CD8-positive, alpha-beta memory T cell (primary cell): ENCODE results near the gene SLC22A17. TPM values are rescaled to one million over a fixed set of nuclear protein-coding genes. Genes with fewer than 3 reads are reported as not detected.

Experiments used
- CTCF ChIA-PET: fragments of 350-600 bp; sonication (Branson Sonifier 250); formaldehyde crosslinking; loops from one replicate; lab custom pipeline; 2021; ENCODE audit warnings: antibody characterized with exemption; lab: Charles Lee
- POLR2A ChIA-PET: fragments of 350-600 bp; sonication (Branson Sonifier 250); formaldehyde crosslinking; loops from one replicate; lab custom pipeline; 2021; ENCODE audit warnings: antibody characterized with exemption; lab: Charles Lee
- DNase-seq, 5 donors: peaks; one replicate each; pipeline versions ENCODE4 v3.0.0 to v3.0.0-alpha.2; 2020 to 2022; ENCODE audit warnings: mixed read lengths in 1 of 5
- H3K27ac ChIP-seq: one replicate; pipeline ENCODE4 v1.7.0; 2013; ENCODE audit warnings: low read depth, mild to moderate bottlenecking, low read length, moderate library complexity
- H3K27me3 ChIP-seq: 2 replicates; pipeline ENCODE4 v1.7.0; 2013; ENCODE audit warnings: low read length, mild to moderate bottlenecking; ENCODE audit not compliant: insufficient read depth, poor library complexity, severe bottlenecking
- H3K36me3 ChIP-seq: 2 replicates; pipeline ENCODE4 v1.7.0; 2013; ENCODE audit warnings: mild to moderate bottlenecking, low read length, moderate library complexity; ENCODE audit not compliant: insufficient read depth
- H3K4me1 ChIP-seq: 2 replicates; pipeline ENCODE4 v1.7.0; 2013; ENCODE audit warnings: mild to moderate bottlenecking, low read length, moderate library complexity; ENCODE audit not compliant: insufficient read depth
- H3K4me3 ChIP-seq: 2 replicates; pipeline ENCODE4 v1.7.0; 2013; ENCODE audit warnings: mild to moderate bottlenecking, low read length
- H3K9me3 ChIP-seq: 2 replicates; pipeline ENCODE4 v1.7.0; 2013; ENCODE audit warnings: mild to moderate bottlenecking, low read length
- H3K27ac Mint-ChIP-seq, 8 donors: one replicate each; pipeline ENCODE4 v1.8.0; 2020 to 2021; ENCODE audit warnings: mixed read lengths in 8 of 8, mild to moderate bottlenecking in 6 of 8, inconsistent platforms in 3 of 8, moderate library complexity in 3 of 8
- H3K27me3 Mint-ChIP-seq, 2 donors: one replicate each; pipeline ENCODE4 v1.8.0; 2020 to 2021; ENCODE audit warnings: mixed read lengths in 2 of 2, mild to moderate bottlenecking in 1 of 2, moderate library complexity in 1 of 2
- H3K36me3 Mint-ChIP-seq, 3 donors: one replicate each; pipeline ENCODE4 v1.8.0; 2020 to 2021; ENCODE audit warnings: mixed read lengths in 3 of 3, inconsistent platforms in 1 of 3, mild to moderate bottlenecking in 1 of 3
- H3K4me1 Mint-ChIP-seq, 3 donors: one replicate each; pipeline ENCODE4 v1.8.0; 2020 to 2021; ENCODE audit warnings: mixed read lengths in 3 of 3, inconsistent platforms in 1 of 3, mild to moderate bottlenecking in 1 of 3
- H3K4me3 Mint-ChIP-seq, 7 donors: one replicate each; pipeline ENCODE4 v1.8.0; 2020 to 2021; ENCODE audit warnings: mixed read lengths in 7 of 7, mild to moderate bottlenecking in 6 of 7, moderate library complexity in 4 of 7, inconsistent platforms in 2 of 7
- H3K9me3 Mint-ChIP-seq, 5 donors: one replicate each; pipeline ENCODE4 v1.8.0; 2020 to 2022; ENCODE audit warnings: mixed read lengths in 5 of 5, mild to moderate bottlenecking in 3 of 5, moderate library complexity in 2 of 5, inconsistent platforms in 1 of 5
- polyA plus RNA-seq: library from polyadenylated mRNA; unstranded; fragments of 300-500 nt; fragmentation: Illumina TruSeq; gene quantifications from one replicate; pipeline ENCODE4 v1.2.3, GENCODE V29; 2021
- total RNA-seq, 2 experiments: library from RNA; stranded (reverse); gene quantifications; one replicate each; pipeline ENCODE4 v1.2.3, GENCODE V29; 2021

The SLC22A17 gene
- total and polyA plus RNA-seq, 3 experiments from 2014 or later, result 1.6 to 2.8 (median 2.6) TPM

DNA sequence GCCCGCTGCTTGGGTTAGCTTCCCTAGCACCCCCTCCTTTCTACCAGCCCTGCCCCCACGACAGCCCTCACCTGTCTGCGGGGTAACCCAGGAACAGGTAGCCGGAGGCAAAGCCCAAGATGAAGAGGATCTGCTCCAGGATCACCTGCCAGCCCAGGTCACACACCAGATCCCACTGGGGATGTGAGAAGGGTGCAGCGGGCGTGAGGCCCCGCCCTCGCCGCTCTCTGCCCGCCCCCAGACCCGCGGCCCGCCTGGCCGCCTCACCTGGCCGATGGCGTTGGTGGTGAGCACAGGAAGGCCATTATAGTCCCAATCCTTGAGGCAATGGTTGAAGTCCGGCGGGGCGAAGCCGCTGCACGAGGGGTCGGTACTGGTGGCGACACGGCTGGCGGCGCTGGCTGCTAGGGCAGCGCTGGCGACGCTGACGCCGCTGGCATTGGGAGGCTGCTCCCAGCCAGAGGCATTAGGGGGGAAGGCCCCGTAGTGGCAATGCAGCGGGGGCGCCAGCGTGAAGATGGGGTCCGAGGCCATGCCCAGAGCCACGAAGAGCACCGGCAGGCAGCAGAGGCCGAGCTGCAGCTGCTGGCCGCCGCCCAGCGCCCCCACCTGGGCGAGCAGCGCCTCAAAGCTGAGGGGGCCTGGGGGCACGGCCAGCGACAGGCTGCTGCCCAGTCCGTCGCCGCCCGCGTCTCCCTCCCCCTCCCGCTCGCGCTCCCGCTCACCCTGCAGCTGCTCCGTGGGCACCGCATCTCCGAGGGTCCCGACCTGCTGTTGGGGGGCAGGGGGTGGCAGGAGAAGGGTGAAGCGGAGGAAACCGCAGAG lies 794 bp downstream of the SLC22A17 start:
- H3K27ac ChIP-seq, result no peak overlapping the region
- peak in 1 of 5 donors; percentile 6 for DNase-seq
- Mint-ChIP-seq H3K27ac (no peak overlapping the region), H3K36me3 (peaks cover 0 to 2% (median 0%) of the 10 kb centered on the region in 3 donors), H3K4me1 (peaks cover 10 to 21% (median 17%) of the 10 kb centered on the region in 3 donors), H3K27me3 (peaks cover 45 to 63% of the 10 kb centered on the region in 2 donors), H3K9me3 (peaks cover 0 to 1% (median 0%) of the 10 kb centered on the region in 5 donors), H3K4me3 (peak overlapping the region; percentile 36 to 76 (median 67))
- no peaks in the 10 kb centered on the region for H3K9me3 ChIP-seq
- POLR2A ChIA-PET, result interaction anchor here (1.2 kb wide), 1 partner anchor 31 kb away, joined by 4 read pairs; no protein-coding TSS in a partner anchor
- peaks cover 4% of the 10 kb centered on the region for H3K4me1 ChIP-seq
- CTCF ChIA-PET, result interaction anchor here (1.9 kb wide), 1 partner anchor 28 kb away, joined by 6 read pairs; no protein-coding TSS in a partner anchor
- H3K36me3 ChIP-seq, result no peaks in the 10 kb centered on the region
- peak overlapping the region; percentile 44 for H3K4me3 ChIP-seq
- no peaks in the 10 kb centered on the region for H3K27me3 ChIP-seq

DNA sequence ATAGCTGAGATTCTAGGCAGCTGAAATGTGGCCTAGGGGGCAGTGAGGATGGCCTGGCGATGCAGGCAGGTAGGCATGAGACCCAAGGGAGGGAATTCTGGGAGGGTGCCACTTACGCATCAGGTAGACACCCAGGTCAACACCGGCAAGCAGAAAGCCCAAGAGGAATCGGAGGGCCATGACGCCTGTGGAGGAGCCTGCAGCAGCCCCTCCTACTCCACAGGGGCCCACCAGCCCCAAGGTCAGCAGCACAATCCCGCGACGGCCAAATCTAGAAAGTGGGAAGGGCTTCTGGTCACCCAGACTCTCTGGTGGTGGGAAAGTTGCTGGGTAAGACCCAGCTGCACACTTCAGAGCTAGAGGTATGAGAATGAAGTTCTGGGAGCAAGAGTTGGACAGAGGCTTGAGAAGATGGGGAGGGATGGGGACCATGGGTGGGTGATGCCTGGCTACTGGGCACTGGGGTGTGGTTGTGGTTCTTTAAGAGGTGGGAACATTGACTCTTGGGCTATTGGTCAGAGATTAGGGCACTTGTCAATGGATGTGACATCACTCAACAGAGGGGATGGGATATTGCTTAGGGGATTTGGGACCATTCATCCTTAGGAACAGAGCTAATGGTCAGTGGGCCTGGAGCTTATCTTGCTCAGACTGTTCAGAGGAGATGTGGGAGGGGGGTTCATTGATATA lies 3.4 kb downstream of the SLC22A17 start:
- H3K4me1 Mint-ChIP-seq, result peaks cover 10 to 21% (median 17%) of the 10 kb centered on the region in 3 donors
- no peak for DNase-seq
- peaks cover 32 to 42% of the 10 kb centered on the region in 2 donors for H3K27me3 Mint-ChIP-seq
- H3K27ac ChIP-seq, result no peak overlapping the region
- H3K9me3 ChIP-seq, result no peaks in the 10 kb centered on the region
- H3K36me3 Mint-ChIP-seq, result peaks cover 0 to 2% (median 0%) of the 10 kb centered on the region in 3 donors
- no peaks in the 10 kb centered on the region for H3K27me3 ChIP-seq
- peaks cover 4% of the 10 kb centered on the region for H3K4me1 ChIP-seq
- peak overlapping the region in 1 of 8 donors; percentile 85 for H3K27ac Mint-ChIP-seq
- peak overlapping the region in 2 of 7 donors; percentile 7 to 56 for H3K4me3 Mint-ChIP-seq
- CTCF ChIA-PET, result no interaction called here
- no peak overlapping the region for H3K4me3 ChIP-seq
- POLR2A ChIA-PET, result no interaction called here
- peaks cover 0 to 1% (median 0%) of the 10 kb centered on the region in 5 donors for H3K9me3 Mint-ChIP-seq
- H3K36me3 ChIP-seq, result no peaks in the 10 kb centered on the region

DNA sequence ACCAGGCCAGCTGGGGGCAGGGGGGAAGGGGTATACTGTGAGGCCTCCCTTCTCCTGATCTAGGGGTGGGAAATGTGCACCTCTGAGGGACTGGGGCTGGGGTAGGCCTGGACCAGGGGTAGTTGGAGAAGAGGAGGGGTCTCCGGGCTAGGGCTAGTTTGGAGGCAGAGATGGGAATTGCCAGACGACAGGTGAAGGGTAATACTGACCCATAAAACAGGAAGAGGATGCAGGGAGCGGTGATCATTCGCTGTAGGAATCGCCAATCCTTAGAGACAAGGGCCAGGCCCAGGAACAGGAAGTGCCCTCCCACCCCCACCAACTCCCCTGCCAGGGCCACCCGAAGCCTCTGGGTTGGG lies 4.4 kb downstream of the SLC22A17 start:
- H3K36me3 ChIP-seq, result no peaks in the 10 kb centered on the region
- DNase-seq, result no peak
- H3K9me3 ChIP-seq, result no peaks in the 10 kb centered on the region
- POLR2A ChIA-PET, result no interaction called here
- H3K4me3 Mint-ChIP-seq, result no peak overlapping the region
- peaks cover 4% of the 10 kb centered on the region for H3K4me1 ChIP-seq
- H3K9me3 Mint-ChIP-seq, result peaks cover 0 to under 1% (median 0%) of the 10 kb centered on the region in 5 donors
- CTCF ChIA-PET, result no interaction called here
- no peak overlapping the region for H3K4me3 ChIP-seq
- peaks cover 0 to under 1% (median 0%) of the 10 kb centered on the region in 3 donors for H3K36me3 Mint-ChIP-seq
- no peak overlapping the region for H3K27ac ChIP-seq
- peaks cover 22 to 35% of the 10 kb centered on the region in 2 donors for H3K27me3 Mint-ChIP-seq
- no peaks in the 10 kb centered on the region for H3K27me3 ChIP-seq
- H3K4me1 Mint-ChIP-seq, result peaks cover 9 to 14% (median 10%) of the 10 kb centered on the region in 3 donors
- no peak overlapping the region for H3K27ac Mint-ChIP-seq

DNA sequence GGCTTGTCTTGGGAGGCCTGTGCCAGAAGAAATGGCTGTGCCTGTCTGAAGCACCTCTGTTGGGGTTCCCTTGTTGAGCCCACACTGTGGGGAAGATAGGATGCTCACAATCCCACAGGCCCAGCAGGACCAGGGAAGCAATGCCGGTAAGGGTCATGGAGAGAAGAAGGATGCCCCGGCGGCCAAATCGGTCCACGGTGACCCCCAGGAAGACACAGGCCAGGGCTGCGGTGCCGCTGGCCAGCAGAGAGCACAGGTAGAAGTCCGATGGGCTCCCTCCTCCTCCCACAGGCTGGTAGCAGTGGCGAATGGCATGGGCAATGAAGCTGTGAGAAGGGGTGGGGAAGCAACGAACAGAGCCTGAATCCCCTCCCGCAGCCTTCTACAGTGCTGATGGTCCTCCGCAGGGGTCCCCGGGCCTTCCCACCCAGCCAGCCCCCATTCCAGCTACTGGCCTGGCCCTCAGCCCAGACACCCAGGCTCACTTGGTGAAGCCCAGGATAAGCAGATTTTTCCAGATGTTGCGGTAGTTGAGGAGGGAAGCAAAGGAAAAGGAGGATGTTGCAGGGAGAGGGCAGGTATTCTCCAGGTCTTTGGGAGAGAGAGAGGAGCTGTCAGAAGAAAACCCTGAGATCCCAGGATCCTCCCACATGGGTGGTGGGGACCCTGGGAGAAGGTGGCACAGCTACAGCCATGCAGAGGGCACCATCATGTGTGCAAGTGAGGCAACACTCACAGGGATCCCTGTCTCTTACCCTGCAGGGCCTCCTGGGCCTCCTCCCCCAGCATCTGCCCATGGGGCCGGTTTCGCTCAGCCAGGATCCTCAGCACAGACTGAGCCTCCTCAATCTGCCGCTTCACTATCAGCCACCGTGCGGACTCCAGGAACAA lies 5.0 kb downstream of the SLC22A17 start:
- ChIA-PET POLR2A (no interaction called here), CTCF (no interaction called here)
- Mint-ChIP-seq H3K9me3 (no peaks in the 10 kb centered on the region), H3K4me3 (no peak overlapping the region), H3K27ac (no peak overlapping the region), H3K4me1 (peaks cover 4 to 8% (median 5%) of the 10 kb centered on the region in 3 donors), H3K36me3 (no peaks in the 10 kb centered on the region), H3K27me3 (peaks cover 16 to 35% of the 10 kb centered on the region in 2 donors)
- Histone ChIP-seq H3K27ac (no peak overlapping the region), H3K36me3 (no peaks in the 10 kb centered on the region), H3K4me1 (peaks cover 4% of the 10 kb centered on the region), H3K9me3 (no peaks in the 10 kb centered on the region), H3K4me3 (no peak overlapping the region), H3K27me3 (no peaks in the 10 kb centered on the region)
- DNase-seq, result no peak

DNA sequence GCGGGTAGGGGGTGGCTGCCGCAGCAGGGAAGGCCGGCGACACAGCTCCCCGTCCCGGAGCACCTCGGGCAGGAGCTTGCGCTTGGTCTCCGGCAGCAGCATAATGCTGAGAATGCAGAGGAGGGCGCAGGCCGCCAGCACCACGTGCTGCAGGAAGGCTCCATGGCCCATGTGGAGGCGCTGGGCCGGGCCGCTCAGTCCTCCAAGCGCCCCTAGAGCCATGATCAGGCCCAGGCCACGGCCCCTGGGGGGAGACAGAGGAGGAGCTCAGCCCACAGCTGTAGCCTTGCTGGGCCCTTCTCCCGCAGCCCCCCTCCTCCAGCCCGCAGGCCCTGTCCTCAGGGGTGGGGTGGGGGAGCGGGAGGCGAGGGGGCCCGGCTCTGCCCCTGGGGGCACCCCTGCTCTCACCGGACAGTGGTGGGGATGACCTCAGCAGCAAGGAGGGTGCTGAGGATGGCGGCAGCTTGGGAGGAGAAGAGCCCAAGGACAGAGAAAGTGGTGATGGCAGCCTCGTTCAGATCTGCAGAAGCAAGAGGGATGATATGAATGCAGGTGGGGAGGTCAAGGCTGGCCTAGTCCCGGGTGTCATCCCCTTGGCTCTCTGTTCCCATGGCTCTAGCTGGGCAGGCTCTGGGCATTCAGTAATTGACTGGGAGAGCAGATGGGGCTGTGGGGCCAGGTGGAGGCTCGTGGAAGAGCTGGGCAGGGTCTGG lies 5.8 kb downstream of the SLC22A17 start:
- Mint-ChIP-seq H3K27ac (no peak overlapping the region), H3K27me3 (peaks cover 16 to 42% of the 10 kb centered on the region in 2 donors), H3K9me3 (no peaks in the 10 kb centered on the region), H3K4me3 (no peak overlapping the region), H3K36me3 (no peaks in the 10 kb centered on the region), H3K4me1 (peaks cover 4 to 7% (median 5%) of the 10 kb centered on the region in 3 donors)
- Histone ChIP-seq H3K27ac (no peak overlapping the region), H3K36me3 (no peaks in the 10 kb centered on the region), H3K9me3 (no peaks in the 10 kb centered on the region), H3K4me3 (no peak overlapping the region), H3K4me1 (peaks cover 3% of the 10 kb centered on the region), H3K27me3 (no peaks in the 10 kb centered on the region)
- DNase-seq, result no peak
- ChIA-PET CTCF (no interaction called here), POLR2A (no interaction called here)

DNA sequence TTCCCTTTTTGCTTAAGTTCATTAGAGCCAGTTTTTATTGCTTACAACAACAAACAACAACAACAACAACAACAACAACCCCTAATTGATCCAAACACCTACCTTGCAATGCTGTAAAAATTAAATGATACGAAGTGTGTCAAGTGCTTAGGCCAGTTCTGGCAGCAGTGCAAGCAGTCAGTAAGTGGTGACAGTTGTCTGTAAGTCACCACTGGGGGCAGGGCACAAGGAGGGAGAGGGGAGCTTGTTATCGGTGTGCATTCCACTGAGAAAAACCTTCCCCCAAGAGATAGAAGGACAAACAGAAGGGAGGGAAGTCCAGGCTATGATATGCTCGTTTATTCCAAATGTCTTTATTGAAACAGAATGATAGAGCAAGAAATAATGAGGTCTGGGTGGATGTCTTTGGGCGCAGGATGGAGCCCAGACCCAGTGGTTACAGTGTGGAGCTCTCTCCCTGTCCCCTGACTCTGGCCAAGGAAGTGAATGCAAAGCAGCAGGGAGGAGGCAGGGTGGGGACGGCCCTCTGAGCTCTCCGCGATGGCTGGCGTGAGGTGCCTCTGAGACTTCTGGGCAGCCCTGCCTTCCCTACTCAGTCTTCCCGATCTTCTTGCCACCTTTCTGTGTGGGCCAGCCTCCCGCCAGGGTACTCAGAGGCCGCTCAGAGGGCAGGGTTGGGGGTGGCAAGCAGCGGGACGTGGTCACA lies 6.5 kb downstream of the SLC22A17 start:
- no peaks in the 10 kb centered on the region for H3K9me3 Mint-ChIP-seq
- H3K27ac Mint-ChIP-seq, result no peak overlapping the region
- peaks cover 11 to 40% of the 10 kb centered on the region in 2 donors for H3K27me3 Mint-ChIP-seq
- Histone ChIP-seq H3K4me3 (no peak overlapping the region), H3K9me3 (no peaks in the 10 kb centered on the region), H3K27ac (no peak overlapping the region), H3K4me1 (no peaks in the 10 kb centered on the region), H3K36me3 (no peaks in the 10 kb centered on the region), H3K27me3 (no peaks in the 10 kb centered on the region)
- ChIA-PET CTCF (interaction anchor here (1.1 kb wide), 1 partner anchor 34 kb away, joined by 4 read pairs; no protein-coding TSS in a partner anchor), POLR2A (no interaction called here)
- H3K4me1 Mint-ChIP-seq, result peaks cover 1 to 2% (median 2%) of the 10 kb centered on the region in 3 donors
- H3K4me3 Mint-ChIP-seq, result no peak overlapping the region
- no peak for DNase-seq
- no peaks in the 10 kb centered on the region for H3K36me3 Mint-ChIP-seq

DNA sequence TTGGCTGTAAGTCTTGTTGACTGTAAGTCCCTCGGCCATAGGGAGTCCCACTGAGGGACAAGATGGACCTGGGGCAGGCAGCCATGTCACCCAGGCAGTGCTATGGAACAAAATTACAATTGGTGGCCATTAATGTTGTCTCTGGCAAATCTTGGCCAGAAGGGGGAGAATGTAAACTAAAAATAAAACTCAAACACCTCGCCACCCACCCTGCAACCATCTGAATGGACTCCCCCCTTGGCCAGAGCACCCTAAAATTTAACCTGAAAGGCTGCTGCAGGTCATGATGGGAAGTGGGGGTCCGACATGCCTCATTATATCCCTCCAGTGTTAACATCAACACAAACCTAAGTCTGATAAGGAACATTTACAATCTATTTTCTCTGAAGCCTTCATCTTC lies 8.2 kb downstream of the SLC22A17 start:
- Mint-ChIP-seq H3K4me3 (no peak overlapping the region), H3K27ac (no peak overlapping the region), H3K27me3 (peaks cover 8 to 40% of the 10 kb centered on the region in 2 donors), H3K4me1 (no peaks in the 10 kb centered on the region), H3K36me3 (no peaks in the 10 kb centered on the region), H3K9me3 (peaks cover 0 to 3% (median 0%) of the 10 kb centered on the region in 5 donors)
- no peaks in the 10 kb centered on the region for H3K27me3 ChIP-seq
- CTCF ChIA-PET, result interaction anchor here (0.7 kb wide), 1 partner anchor 15 kb away, joined by 3 read pairs; no protein-coding TSS in a partner anchor
- DNase-seq, result no peak
- no peaks in the 10 kb centered on the region for H3K4me1 ChIP-seq
- no peaks in the 10 kb centered on the region for H3K9me3 ChIP-seq
- POLR2A ChIA-PET, result no interaction called here
- H3K36me3 ChIP-seq, result no peaks in the 10 kb centered on the region
- H3K4me3 ChIP-seq, result no peak overlapping the region
- no peak overlapping the region for H3K27ac ChIP-seq
